ENCODE measurements around the gene GPANK1. TPM values are rescaled to one million over a fixed set of nuclear protein-coding genes. Genes with fewer than 3 reads are reported as not detected.

Gene GPANK1
- total RNA-seq, 1 experiment from 2014 or later = 18.3 TPM

- ChIA-PET CTCF (no interaction called here), POLR2A (interaction anchor here (0.8 kb wide), 1 partner anchor 50 kb away, joined by 3 read pairs; no protein-coding TSS in a partner anchor)
- H3K27me3 ChIP-seq (ENCODE audit: control insufficient read depth, insufficient read depth, low read length) = no peaks in the 10 kb centered on the region
- H3K27ac ChIP-seq (ENCODE audit: low read length) = no peak overlapping the region
- H3K36me3 ChIP-seq (ENCODE audit: control insufficient read depth, insufficient read depth, low read length) = peaks cover 44% of the 10 kb centered on the region
- DNase-seq (ENCODE audit: low read depth, low spot score) (no peak), ATAC-seq (no peak)
- H3K4me3 ChIP-seq (ENCODE audit: low read depth in 2 of 2, low read length in 2 of 2) = no peak overlapping the region
- TF ChIP-seq, protein P1, sequence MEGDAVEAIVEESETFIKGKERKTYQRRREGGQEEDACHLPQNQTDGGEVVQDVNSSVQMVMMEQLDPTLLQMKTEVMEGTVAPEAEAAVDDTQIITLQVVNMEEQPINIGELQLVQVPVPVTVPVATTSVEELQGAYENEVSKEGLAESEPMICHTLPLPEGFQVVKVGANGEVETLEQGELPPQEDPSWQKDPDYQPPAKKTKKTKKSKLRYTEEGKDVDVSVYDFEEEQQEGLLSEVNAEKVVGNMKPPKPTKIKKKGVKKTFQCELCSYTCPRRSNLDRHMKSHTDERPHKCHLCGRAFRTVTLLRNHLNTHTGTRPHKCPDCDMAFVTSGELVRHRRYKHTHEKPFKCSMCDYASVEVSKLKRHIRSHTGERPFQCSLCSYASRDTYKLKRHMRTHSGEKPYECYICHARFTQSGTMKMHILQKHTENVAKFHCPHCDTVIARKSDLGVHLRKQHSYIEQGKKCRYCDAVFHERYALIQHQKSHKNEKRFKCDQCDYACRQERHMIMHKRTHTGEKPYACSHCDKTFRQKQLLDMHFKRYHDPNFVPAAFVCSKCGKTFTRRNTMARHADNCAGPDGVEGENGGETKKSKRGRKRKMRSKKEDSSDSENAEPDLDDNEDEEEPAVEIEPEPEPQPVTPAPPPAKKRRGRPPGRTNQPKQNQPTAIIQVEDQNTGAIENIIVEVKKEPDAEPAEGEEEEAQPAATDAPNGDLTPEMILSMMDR (IDR thresholded peaks at IDR 0.05) = no peak
- TF ChIP-seq TCF7L2 (IDR thresholded peaks at IDR 0.05; ENCODE audit: low read depth, low read length) (no peak), SIN3A (IDR thresholded peaks at IDR 0.05; ENCODE audit: borderline replicate concordance, insufficient read depth, low read depth, low read length) (no peak), REST (IDR thresholded peaks at IDR 0.05; ENCODE audit: insufficient read depth in 1 of 2, low read depth in 2 of 2, low read length in 1 of 2) (no peak), POLR2AphosphoS5 (IDR thresholded peaks at IDR 0.05; ENCODE audit: low read depth, low read length) (no peak)
- in situ Hi-C loops (cut with HindIII; ENCODE audit: low pct_unique_long_range_greater_than_20kb, low sequenced_read_pairs) = no loop called here
- H3K9me3 ChIP-seq (ENCODE audit: control insufficient read depth, insufficient read depth, low read depth, low read length) = no peaks in the 10 kb centered on the region
- intact Hi-C loops (cut with micrococcal nuclease; ENCODE audit: unreplicated experiment) = no loop called here
- peaks cover 12% of the 10 kb centered on the region for H3K4me1 ChIP-seq (ENCODE audit: control insufficient read depth, insufficient read depth, low read length)
- BruUV-seq (replicated peaks) = no TSS peak
Observed at GRCh38 chr6:31624070-31624469, 40.7 kb downstream of the GPANK1 start.

DNA sequence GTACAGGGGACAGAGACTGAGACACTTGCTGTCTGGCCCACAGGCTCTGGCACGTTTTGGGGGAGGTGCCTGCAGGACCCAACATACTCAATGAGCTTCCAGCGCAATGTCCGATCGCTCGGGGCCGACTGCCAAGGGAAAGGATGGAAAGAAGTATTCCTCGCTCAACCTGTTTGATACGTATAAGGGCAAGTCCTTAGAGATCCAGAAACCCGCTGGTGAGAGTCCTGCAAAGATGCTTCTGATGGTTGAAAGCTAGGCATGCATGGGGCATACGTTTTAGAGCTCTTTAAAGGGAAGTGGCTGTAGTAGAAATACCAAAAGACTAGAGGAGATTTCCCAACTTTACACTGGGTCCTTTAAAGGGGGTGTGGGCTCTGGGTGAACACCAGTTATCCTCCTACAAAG, 42.1 kb downstream of the GPANK1 start:
- DNase-seq (ENCODE audit: low read depth, low spot score) = no peak
- ChIA-PET CTCF (no interaction called here), POLR2A (no interaction called here)

More for the DNA sequence above, 42.1 kb downstream of the GPANK1 start:
- H3K27ac ChIP-seq (ENCODE audit: low read length) = peak overlapping the region; percentile 100
- peaks cover 40% of the 10 kb centered on the region for H3K36me3 ChIP-seq (ENCODE audit: control insufficient read depth, insufficient read depth, low read length)
- ATAC-seq = no peak
- in situ Hi-C loops (cut with HindIII; ENCODE audit: low pct_unique_long_range_greater_than_20kb, low sequenced_read_pairs) = no loop called here
- no peaks in the 10 kb centered on the region for H3K9me3 ChIP-seq (ENCODE audit: control insufficient read depth, insufficient read depth, low read depth, low read length)
- intact Hi-C loops (cut with micrococcal nuclease; ENCODE audit: unreplicated experiment) = no loop called here
- BruUV-seq (replicated peaks) = no TSS peak
- TF ChIP-seq REST (IDR thresholded peaks at IDR 0.05; ENCODE audit: insufficient read depth in 1 of 2, low read depth in 2 of 2, low read length in 1 of 2) = no peak
- TF ChIP-seq, protein P1 (IDR thresholded peaks at IDR 0.05) = no peak
- TF ChIP-seq SIN3A (IDR thresholded peaks at IDR 0.05; ENCODE audit: borderline replicate concordance, insufficient read depth, low read depth, low read length) = no peak
- no peak for TF ChIP-seq TCF7L2 (IDR thresholded peaks at IDR 0.05; ENCODE audit: low read depth, low read length)
- peak; percentile 14; the same call in 1 of the 2 replicates for TF ChIP-seq POLR2AphosphoS5 (IDR thresholded peaks at IDR 0.05; ENCODE audit: low read depth, low read length)
- peak overlapping the region; percentile 83 to 84 for H3K4me3 ChIP-seq (ENCODE audit: low read depth in 2 of 2, low read length in 2 of 2)
- no peaks in the 10 kb centered on the region for H3K27me3 ChIP-seq (ENCODE audit: control insufficient read depth, insufficient read depth, low read length)
- peaks cover 12% of the 10 kb centered on the region for H3K4me1 ChIP-seq (ENCODE audit: control insufficient read depth, insufficient read depth, low read length)
